GM12865 (cell line): ENCODE data around the gene SNRPA.

Experiments
- DNase-seq: peaks from one replicate; pipeline ENCODE4 v3.0.0; 2010; ENCODE audit warnings: low read depth
- H3K4me3 ChIP-seq: 2 replicates; pipeline ENCODE4 v1.5.1; 2011; ENCODE audit warnings: mild to moderate bottlenecking, low read depth, low read length, control low read depth
- TF ChIP-seq, protein P1 (sequence below): IDR thresholded peaks from 2 replicates; pipeline ENCODE4 v1.5.1; 2011; ENCODE audit warnings: low read length, control low read depth, low read depth, inconsistent platforms; ENCODE audit not compliant: insufficient read depth; ENCODE audit errors: missing control alignments

SNRPA gene

DNA sequence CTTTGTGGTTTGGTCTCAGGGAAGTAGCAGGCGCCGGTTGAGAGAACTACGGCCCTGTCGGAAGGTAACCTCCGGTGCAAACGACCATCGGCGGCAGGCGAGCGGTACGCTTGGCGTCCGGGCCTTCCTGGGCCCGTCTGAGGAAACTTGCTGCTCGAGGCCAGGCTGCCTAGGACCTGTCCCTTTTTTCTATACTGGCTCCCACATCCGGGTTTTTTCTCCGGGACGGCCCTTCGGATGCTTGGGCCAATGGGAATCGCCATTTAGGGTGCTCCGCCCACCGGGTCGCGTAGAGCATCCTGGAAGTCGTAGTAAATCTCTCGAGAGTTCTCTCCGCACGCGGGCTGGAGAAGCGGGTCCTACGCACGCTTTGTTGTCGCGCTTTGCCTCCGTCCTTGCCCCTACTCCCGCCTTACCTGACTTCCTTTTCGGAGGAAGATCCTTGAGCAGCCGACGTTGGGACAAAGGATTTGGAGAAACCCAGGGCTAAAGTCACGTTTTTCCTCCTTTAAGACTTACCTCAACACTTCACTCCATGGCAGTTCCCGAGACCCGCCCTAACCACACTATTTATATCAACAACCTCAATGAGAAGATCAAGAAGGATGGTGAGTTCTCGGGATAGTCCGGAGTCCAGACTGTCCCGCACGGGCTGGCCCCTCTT is at the start of gene SNRPA:
Gene SNRPA (plus strand): TSS at position 330 of the 664 bp plus-strand sequence. CDS start 206 bp downstream, at position 536.
- TF ChIP-seq, protein P1, sequence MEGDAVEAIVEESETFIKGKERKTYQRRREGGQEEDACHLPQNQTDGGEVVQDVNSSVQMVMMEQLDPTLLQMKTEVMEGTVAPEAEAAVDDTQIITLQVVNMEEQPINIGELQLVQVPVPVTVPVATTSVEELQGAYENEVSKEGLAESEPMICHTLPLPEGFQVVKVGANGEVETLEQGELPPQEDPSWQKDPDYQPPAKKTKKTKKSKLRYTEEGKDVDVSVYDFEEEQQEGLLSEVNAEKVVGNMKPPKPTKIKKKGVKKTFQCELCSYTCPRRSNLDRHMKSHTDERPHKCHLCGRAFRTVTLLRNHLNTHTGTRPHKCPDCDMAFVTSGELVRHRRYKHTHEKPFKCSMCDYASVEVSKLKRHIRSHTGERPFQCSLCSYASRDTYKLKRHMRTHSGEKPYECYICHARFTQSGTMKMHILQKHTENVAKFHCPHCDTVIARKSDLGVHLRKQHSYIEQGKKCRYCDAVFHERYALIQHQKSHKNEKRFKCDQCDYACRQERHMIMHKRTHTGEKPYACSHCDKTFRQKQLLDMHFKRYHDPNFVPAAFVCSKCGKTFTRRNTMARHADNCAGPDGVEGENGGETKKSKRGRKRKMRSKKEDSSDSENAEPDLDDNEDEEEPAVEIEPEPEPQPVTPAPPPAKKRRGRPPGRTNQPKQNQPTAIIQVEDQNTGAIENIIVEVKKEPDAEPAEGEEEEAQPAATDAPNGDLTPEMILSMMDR = no peak
- peak within 1 kb of the TSS; percentile 81 for H3K4me3 ChIP-seq
- peak; percentile 99 for DNase-seq

DNA sequence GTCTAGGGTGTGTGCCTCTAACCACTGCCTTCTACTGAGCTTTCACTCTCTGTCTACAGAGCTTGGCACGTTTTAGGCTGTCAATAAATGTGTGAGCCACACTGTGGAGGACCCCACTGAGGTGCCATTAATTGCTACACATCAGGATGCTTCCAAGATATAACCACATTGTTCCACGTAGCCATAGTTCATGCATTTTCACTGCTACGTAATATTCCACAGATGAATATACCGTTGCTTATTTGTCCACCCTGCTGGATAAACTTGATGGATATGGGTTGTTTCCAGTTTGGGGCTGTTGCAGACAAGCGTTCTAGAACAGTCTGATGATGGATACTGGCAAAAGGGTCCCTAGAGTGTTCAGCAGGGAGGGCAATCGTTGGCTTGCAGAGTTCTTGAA is 49.2 kb upstream of the SNRPA start:
- no peak overlapping the region for H3K4me3 ChIP-seq

DNA sequence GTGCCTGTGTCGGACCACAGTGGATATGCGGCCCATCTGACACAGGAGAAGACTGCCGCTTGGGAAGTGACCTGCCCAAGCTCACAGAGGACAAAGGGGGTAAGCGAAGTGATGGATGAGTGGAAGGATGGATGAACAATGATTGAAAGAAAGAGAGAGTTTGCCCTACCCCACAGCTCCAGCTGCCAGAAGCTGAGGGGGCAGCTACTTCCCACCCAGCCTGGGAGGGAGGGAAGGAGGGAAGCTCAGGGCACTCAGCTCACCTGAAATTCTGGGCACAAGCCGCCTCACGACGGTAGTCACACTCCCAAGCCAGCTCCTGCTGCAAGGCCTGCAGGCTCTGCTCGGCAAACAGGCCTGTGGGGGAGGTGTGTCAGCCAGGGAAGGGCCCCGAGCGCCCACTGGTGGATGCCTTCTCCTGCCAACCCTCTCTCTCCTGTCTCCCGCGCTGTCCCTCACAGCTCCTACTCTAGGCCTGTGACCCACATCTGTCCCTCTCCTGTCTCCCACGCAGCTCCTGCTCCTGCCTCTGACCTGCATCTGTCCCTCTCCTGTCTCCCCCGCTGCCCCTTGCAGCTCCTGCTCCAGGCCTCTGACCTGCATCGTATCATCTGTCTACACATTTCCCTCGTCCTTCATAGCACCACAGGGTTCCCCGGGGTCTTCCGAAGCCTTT is 48.5 kb upstream of the SNRPA start:
- DNase-seq = no peak
- H3K4me3 ChIP-seq = no peak overlapping the region
- TF ChIP-seq, protein P1 = no peak

More for the DNA sequence above, 49.2 kb upstream of the SNRPA start:
- no peak for DNase-seq
- TF ChIP-seq, protein P1 = no peak

DNA sequence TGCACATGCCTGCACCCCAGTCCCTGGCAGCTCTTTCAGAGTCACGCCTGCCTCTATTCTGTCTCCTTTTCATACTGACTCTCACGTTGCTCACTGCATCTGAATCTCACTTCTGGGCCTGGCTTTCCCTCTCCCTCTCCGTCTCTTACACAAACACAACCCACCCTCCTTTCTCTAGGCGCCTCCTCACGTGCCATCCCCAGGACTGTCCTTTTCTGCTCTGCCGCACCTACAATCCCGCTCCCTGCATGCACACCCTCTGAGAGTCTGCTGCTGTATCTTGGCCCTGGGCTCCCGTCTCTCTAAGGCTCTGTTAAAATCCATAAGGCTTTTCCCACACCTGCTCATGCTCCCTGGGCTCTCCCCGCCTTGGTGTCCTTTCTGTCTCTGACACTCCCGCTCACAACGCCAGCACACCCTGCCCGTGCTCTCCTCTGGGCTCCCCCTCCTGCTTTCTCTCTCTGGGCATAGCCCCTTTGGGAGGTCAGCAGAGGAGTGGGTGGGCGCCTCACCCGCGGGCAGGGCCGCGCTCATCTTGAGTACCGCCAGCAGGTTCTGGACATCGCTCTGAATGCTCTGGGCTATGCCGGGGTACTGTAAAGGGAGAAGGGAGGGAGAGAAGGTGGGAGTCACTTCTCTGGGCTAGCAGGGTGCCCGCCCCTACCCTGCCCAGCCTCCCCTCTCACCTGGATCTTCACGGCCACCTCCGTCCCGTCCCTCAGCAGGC is 47.8 kb upstream of the SNRPA start:
- TF ChIP-seq, protein P1 = no peak
- no peak for DNase-seq

DNA sequence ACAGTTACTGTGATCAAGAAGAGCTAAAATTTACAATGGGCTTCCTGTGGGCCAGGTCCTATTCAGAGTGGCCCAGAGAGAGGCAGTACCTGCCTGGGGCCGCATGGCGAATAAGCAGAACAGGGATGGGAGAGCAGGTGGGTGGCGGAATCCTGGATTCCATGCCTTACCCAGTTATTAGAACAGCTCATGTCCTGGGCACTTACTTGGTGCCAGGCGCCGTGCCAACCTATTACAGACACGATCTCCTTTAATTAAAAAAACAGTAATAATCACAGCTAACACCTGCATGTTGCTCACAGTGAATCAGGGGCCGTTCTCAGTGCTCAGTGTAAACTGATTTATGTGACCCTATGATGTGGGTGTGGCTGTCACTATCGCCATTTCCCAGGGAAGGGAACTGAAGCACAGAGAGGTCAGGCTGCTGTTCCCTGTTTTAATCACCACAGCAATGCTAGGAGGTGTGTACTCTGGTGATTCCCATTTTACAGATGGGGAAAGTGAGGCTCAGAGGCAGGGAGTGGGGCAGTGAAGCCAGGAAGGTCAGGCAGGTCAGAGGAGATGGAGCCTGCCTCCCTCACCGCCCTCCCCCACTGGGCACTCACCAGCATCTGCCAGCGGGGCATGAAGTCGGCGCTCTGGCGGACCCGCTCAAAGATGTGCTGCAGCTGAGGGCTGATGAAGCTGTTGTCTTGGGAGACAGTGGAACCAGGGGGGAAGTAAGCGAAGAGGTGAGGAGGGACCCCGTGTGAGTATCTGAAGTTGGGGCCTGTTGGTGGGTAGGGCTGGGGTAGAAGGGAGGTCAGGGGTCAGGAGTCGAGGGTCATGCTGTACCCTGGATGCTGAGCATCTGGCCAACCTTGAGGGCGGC is 46.3 kb upstream of the SNRPA start:
- TF ChIP-seq, protein P1 = no peak
- DNase-seq = no peak
- H3K4me3 ChIP-seq = no peak overlapping the region

More for the DNA sequence above, 47.8 kb upstream of the SNRPA start:
- no peak overlapping the region for H3K4me3 ChIP-seq

DNA sequence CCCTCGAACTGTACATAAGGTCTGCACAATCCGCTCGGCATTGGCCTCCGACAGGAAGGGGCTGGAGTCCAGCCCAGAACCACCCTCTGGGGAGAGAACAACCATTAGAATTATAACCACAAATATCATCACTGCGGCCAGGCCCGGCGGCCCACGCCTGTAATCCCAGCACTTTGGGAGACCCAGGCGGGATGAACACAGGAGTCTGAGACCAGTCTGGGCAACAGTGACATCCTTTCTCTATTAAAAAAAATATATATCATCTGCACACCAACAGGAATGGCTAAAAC is 45.7 kb upstream of the SNRPA start:
- DNase-seq = no peak
- TF ChIP-seq, protein P1 = no peak
- H3K4me3 ChIP-seq = no peak overlapping the region
